Medulla oblongata (tissue), 1 donor: ENCODE results near the gene SENP8.

Experiments
- DNase-seq: peaks from one replicate; pipeline ENCODE4 v3.0.0-alpha.2; 2015; ENCODE audit errors: extremely low spot score

SENP8 gene

GRCh38 chr15:72175186-72176044 lies 57.2 kb downstream of the SENP8 start:
- DNase-seq: no peak

- DNase-seq: peak; percentile 50
These were observed 58.0 kb downstream of the SENP8 start for GRCh38 chr15:72176159-72176558.

GRCh38 chr15:72176743-72177142 lies 58.5 kb downstream of the SENP8 start:
- no peak for DNase-seq

GRCh38 chr15:72178976-72179585 lies 60.9 kb downstream of the SENP8 start:
- no peak for DNase-seq

GRCh38 chr15:72179950-72180581 lies 61.9 kb downstream of the SENP8 start:
- DNase-seq: peak; percentile 92

GRCh38 chr15:72180761-72181324 lies 62.6 kb downstream of the SENP8 start:
- DNase-seq: no peak

- no peak for DNase-seq
These were observed 64.0 kb downstream of the SENP8 start for GRCh38 chr15:72182244-72182643.

GRCh38 chr15:72182673-72183072 lies 64.5 kb downstream of the SENP8 start:
- DNase-seq: no peak

GRCh38 chr15:72183781-72184164 lies 65.6 kb downstream of the SENP8 start:
- no peak for DNase-seq

GRCh38 chr15:72184165-72184811 lies 66.1 kb downstream of the SENP8 start:
- no peak for DNase-seq

GRCh38 chr15:72189250-72189902 lies 71.2 kb downstream of the SENP8 start:
- DNase-seq: no peak

GRCh38 chr15:72192416-72192815 lies 74.2 kb downstream of the SENP8 start:
- no peak for DNase-seq
